HG03354 (cell line): ENCODE results near the gene C1QL1.
"Not testable (repeated sequence)": the region's sequence is repeated elsewhere in the genome, so short reads cannot be mapped to it uniquely, and the experiment has no call there.

Source experiments
- ATAC-seq: cut with Tn5 transposase; IDR thresholded peaks from one replicate; pipeline ENCODE4 v1.9.1; 2021; ENCODE audit warnings: mild to moderate bottlenecking; ENCODE audit not compliant: unreplicated experiment, poor library complexity, severe bottlenecking

C1QL1 gene

DNA sequence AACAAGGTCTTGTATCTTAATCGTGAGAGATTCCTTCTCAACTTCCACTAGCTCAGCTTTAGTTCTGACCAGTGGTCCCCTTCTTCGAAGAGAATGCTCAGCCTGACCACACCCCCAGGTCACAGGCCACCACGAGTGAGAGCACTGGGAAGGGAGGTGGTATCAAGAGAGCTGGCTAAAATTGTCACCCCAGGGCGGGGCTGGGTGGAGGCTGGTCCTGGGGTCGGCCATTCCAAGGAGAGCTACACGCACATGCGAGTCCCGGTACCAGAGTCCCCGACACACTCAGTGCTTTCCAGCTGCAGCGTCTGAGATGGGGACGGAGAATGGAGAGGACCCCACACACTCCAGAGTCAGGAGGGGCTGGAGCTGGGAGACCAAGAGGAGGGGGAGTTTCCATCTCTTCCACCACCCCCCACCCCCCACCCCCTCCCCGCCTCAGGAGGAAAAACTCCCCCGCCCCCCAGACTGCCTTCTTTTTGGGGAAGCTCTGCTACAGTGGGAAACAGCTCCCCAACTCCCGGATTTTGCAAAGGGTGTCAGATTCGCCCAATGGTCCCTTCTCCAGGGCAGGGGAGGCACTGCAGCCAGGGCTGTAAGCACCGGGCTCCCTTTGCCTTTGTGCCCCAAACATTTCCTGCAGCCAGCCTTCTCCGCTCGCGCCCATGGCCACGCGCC, 1.6 kb downstream of the C1QL1 start:
- no peak for ATAC-seq

DNA sequence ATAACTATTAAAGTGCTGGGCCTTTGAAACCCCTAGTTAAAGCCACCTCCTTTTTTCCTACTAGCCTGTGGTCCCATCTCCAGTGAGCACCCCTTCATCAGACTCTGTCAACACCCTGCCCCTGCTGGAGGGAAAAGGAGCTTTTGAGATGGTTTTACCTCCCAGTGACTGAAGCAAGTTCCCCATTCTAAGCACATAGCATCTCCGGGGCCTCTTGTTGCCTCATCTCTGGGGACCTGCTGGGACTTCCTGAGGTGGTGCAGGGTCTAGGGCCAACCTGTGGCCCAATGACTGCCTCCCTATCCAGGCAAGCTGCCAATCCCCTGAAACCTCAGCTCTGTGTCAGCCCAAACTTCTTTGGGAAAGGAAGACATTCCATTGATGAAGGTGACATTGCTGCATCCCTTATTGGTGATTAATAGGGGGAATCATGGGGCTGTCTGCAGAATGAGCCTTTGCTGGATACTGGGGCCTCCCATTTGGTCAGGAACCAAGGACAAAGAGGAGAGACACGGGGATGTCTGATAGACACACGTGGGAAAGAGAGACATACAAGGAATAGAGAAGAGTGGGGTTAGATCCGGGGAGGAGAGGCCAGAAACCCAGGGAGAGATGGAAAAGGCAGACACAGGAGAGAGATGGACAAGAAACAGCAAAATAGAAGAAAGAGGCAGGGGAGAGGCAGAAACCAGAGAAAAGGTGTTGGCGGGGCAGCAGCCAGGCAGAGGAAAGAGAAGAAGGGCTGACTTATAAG, 2.4 kb downstream of the C1QL1 start:
- ATAC-seq, result no peak

DNA sequence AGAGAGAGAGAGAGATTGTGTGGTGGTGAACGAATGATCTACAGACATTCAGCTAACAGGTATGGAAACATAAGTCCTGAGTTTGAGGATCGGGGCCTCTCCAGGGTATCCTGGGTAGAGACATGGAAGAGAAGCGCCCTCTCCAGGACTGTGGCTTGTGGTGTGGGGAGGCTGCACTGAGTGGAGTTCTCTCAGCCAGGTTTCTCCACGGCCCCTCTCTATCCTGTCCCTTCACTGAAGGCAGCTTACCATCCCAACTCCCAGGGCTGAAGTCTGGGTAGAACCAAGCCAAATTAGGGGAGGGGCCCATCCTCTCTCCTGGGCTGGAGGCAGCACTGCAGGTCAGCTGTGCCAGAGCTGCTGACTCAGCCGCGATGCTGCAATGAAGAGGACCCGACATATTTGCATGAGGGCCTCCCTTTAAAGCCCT, 6.2 kb downstream of the C1QL1 start:
- ATAC-seq, result no peak

DNA sequence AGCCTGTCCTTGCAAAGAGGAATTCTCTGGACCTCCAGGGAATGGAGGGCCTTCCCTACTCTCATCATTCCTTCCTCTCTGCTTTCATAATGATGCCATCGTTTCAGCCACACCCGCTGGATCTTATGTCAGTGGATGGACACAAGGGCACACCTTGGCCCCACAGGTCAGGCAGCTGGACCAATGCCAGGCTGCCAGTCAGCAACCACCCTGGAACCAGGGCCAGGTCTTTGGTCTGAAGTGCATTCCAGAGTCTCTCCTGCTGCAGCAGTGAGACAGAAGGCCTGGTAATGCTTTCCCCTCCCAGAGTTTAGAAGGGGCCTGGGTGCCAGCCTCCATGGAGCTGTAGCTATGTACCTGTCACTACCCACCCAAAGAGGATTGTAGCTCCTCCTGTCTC, 7.4 kb downstream of the C1QL1 start:
- no peak for ATAC-seq

DNA sequence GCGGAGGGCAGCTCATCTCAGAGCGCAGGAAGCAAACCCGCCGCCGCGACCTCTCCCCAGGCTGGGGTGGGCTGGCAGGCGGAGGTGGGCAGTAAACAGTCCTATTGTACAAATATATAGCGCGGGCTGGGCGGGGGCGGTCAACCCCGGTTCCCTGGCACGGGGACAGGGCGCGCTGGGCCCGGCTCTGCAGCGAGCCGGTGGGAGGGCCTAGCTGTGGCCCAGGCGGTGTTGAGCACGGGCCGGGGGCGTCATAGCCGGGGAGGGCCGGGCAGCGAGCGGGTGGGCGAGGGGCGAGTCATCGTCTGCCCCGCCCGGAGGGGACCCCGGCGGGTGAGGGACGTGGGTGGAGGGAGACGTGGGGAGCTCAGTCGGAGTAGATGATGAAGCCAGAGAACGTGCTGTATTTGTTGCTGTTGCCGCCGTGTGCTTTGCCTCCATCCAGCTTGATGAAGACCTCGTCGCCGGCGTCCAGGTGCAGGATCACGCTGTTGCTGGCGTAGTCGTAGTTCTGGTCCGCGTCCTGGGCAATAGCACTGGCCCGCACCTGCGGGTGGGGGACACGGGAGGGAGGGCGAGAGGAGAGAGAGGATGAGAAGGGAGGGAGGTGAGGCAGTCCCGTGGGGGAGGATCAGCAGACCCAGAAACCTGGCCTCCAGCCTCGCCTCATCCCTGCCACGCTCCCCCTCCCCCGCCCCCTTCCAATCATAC, 8.1 kb downstream of the C1QL1 start:
- ATAC-seq, result no peak

DNA sequence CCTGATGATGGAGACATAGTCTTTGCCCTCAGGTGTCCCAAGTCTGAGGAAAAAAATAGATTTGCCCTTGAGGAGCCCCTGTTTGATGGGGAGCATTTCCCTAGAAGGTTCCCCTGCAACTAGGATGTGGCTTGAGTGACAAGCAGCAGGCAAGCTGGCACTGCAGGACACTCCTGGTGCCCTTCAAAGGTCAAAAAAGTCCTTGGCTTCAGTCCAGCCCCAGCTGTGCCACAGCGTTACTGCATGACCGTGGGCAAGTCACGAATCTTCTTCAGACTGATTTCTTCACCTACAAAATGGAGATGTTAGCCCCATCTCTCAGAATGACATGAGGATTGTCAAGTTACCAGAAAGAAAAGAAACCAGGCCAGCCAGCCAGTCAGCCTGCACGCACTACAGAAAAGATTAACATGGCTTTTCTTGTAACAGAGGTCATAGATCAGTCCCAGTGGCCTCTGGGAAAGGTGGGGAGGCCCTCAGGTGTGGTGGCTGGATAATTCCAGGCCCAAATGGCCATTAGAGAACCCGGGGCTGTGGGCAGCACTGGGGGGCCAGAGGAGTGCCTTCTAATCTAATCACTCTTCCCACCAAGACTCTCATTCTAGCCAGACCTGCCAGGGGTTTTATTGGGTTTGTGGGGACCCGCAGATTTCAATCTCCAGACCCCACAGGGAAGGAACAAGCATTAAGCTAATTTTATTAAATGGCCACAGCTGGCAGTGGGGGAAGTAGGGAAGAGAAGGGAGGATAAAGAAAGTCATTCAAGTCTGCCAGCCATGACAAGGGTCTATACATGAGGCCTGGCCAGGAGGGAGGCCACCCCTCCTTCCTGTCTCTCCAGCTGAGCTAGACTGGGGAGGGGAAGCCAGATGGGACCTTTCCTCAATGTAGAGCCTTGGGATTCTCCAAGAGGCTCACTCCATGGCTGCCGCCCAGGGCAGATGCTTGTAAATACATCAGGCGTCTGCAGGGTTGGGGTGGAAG, 10.8 kb downstream of the C1QL1 start:
- ATAC-seq, result no peak

DNA sequence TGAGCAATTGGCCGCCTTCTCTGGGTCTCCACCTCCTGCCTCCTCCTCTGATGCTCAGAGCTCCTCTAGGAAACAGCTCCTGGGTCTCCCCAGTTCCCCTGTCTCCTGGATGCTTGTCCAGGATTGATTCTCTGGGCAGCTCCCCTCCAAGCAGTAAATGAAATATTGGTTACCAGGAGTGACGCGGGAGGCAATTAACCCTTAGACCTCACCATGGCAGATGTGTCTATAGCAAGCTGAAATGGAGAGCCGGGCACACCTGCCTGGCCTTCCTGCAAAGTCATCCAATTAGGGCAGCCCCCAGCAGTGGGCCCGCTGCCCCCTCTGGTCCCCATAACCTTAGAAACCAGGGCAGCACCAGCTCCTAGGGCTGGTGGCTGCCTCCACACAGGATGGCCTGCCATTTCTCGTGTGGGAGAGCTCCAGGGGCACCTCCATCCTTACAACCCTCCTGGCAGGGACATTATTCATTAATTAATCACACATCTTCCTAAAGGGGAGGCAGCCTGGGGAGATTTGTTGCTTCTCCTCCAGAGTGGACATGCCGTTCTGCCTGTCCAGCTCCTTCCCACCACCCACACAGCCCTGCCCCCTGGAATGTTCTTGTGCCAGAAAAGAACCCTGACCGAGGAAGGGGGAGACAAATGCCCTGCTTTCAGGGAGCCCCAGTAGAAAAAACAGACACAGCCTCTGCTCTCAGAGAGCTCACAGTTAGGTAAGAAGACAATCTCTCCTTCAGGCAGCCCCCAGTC, 12.3 kb downstream of the C1QL1 start:
- ATAC-seq, result no peak

DNA sequence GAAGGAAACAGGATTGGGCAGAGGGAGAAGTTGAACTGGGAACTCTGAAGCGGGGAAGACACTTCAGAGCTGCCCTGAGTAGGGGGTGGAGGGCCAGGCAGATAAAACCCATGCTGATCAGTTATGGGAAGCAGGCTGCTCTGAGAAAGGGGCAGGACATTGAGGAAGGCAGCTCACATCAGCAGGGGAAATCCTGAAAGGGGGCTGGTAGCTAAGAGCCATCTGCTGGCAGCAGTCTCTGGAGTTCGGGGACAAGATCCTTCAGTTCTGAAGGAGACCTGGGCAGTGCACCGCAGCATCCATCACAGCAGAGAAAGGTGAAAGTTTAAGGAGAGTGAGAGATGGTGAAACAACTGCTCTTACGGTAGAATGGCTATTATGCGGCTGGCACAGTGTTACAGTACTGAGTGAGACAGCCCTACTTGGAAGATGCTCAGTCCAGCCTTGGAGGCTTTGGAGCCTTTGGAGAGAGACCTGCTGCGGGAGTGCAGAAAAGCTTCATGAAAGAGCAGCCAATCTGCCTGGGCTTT, 15.1 kb downstream of the C1QL1 start:
- no peak for ATAC-seq

DNA sequence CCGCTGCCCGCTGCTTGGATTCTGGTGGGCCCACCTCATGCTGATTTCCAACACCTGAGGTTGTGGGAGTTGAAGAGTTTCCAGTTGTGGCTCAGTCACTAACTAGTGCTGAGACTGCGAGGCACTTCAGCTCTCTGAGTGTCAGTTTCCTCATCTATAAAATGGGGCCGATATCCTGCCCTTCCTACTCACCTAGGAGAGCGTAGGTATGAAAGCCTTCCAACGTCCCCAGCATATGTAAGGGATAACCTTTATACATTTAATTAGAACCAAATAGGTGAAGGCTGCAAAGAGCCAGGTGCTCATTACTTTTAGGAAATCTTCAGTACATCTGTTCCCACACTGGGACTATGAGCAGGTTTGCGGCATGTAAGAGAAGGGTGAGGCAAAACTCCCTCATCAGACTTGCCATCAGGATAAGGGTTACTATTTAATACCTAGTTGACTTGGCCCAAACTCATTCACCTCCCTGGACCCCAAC, 19.7 kb downstream of the C1QL1 start:
- no peak for ATAC-seq

DNA sequence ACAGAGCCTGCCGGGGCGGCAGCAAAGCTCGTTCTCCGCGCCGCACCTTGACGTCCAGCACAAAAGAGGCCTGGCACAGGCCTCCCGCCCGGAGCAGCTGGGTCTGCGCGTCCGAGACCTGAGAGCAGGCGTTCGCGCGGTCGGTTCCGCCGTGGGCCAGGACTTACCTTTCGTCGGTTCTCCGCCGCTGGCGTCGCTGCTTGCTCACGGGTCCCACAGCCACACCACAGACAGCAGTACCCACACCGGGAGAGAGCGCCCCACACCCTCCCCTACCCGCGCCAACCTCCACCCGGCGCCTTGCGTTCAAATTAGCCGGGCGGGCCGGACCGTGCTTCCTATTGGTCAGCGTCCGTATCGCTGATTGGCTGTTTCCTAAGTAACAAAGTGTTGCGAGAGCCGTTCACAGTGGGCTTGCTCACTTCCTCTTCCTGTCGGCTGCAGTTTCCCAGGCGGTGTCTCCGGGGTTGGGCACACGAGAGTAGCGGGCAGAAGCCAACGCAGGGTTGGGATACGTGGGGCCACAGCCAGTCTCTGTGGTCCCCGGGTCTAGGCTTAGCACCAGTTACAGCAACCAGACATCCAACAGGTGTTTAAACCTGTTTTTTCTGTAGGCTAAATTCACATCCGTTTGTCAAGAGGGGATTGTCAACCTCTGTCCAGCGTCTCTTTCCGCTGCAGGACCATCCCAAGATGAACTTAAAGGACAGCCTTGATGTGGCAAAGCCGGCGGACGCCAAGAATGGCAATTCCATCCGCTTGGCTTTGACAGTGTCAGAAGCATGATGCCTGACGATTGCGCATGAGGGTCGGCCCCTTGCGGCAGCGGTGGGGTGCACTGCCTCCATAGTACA, 20.4 kb downstream of the C1QL1 start, which contains the start of gene KIF18B:
Gene KIF18B (minus strand): TSS at position 313 of the 854 bp plus-strand sequence. CDS start 11,429 bp downstream, outside the sequence.
- ATAC-seq, result peak; percentile 92

DNA sequence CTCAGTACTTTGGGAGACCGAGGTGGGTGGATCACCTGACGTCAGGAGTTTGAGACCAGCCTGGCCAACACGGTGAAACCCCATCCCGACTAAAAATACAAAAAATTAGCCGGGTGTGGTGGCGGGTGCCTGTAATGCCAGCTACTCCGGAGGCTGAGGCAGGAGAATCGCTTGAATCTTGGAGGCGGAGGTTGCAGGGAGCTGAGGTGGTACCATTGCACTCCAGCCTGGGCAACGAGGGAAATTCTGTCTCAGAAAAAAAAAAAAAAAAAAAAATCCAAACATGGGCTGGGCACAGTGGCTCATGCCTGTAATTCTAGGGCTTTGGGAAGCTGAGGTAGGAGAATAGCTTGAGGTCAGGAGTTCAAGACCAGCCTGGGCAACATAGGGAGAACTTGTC, 22.5 kb downstream of the C1QL1 start:
- not testable (repeated sequence) for ATAC-seq

DNA sequence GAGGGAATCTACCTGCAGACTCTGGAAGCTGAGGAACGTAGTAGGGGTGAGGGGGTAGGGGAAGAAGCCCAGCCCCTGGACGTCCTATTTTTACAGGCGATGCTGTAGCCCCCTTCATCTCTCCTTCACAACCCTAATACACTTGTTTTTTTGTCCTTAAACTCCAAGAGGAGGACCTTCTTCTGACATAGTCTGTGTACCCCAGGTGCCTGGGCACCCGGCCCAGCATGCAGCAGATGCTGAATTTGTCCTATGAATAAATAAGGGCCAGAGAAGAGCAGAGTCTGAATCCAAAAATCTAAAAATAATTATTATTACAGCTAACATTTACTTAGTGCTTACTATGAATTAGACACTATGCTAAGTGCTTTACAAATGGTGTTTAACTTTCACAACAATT, 25.6 kb downstream of the C1QL1 start:
- no peak for ATAC-seq

DNA sequence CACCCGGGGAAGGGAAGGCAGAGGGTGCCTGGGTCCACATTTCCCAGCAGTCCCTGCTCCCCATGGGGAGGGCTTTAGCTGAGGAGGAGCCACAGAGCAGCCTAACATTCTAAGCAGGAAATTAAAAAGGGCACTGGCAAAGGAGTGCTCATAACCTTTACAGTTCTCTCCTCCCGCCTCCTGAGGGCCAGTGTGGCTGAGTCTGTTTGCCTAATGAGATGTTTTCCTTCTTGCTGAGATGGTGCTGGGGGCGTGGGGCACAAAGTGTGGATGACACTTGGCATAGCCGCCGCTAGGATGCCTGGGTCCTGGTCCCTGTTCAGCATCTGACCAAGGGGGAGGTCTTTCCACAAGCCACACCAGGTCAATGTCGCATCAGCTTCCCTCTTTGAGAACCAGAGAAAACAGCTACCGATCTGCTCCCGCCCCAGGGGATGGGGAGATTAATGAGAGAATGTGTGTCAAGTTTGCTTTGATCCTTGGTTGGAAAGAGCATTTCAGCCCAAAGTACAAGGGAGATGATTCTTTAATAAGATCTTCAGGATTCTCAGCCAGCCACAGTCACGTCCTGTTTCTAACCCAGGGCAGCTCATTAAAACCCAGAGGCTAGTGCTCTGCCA, 26.3 kb downstream of the C1QL1 start:
- ATAC-seq, result no peak

DNA sequence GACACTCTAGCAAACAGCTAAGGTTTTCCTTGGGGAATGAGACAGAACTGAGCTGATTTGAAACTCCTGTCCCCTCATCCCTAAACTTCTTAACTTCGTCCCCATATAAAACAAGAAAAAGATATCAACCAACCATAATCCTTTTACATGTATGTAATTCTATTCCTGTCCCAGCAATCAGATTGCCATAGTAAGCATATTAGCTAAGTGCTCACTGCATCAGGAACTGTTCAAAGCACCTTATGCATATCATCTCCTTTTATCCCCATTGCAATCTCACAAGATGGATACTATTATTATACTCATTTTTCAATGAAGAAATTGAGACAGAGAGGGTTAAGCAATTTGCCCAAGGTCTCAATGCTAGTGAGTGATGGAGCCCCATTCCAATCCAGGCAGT, 27.3 kb downstream of the C1QL1 start:
- no peak for ATAC-seq

DNA sequence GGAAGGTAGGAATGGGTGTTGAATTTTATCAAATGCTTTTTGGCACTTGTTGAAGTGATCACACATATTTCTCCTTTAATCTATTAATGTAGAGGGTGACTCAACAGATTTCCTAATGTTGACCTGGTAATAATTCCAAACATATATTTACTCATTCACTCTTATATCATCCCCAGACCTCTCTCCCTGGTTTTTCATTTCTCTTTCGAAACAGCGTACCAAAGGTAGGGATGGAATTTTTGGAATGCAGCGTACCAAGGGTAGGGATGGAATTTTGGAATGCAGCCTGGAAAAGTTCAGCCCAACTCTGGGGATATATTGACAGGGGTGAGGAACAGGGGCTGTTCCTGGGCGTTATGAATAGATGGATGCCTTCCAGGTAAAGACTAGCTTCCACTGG, 27.8 kb downstream of the C1QL1 start:
- no peak for ATAC-seq

DNA sequence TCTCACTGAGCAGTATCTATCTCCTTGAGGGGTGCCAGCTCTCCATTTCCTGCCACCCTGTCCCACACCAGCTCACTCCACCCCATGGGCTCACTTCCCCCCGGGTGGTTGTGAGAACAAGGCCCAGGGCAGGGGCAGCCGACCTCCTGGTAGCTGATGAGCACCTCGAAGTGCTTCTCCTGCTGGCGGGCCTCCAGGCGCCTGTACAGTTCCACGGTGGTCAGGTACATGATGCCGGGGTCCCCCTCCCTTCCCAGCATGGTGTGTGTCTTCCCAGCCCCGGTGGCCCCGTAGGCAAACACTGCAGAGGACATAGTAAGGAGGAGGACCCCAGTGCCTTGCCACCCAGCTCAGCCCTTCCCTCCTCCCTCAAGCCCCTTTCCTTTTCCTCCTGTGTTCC, 33.0 kb downstream of the C1QL1 start:
- ATAC-seq, result no peak

DNA sequence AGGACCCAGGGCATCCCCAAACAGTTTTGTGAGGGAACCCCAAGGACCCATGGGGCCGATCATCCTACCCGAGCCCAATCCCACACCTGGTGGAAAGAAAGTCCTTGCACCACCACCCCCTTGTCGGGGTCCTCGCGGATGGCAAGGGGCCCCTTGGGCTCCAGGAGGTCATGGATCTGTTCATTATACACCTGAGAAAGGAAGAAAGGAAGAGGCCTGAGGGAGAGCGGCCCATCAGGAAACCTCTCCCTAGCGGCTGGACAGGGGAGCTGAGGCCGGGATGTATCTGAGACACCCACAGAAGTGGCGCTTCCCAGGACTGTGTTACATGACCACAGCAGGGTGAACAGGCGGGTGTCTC, 33.4 kb downstream of the C1QL1 start:
- no peak for ATAC-seq
